HepG2 (cell line): ENCODE data around the gene PTGES3. TPM values are rescaled to one million over a fixed set of nuclear protein-coding genes. Genes with fewer than 3 reads are reported as not detected.

Source experiments
- ELF1 ChIP-seq: sonication (generic); formaldehyde crosslinking; IDR thresholded peaks from 2 replicates; pipeline ENCODE4 v1.4.0; 2020; ENCODE audit warnings: missing genetic modification reagents
- FOXP1 ChIP-seq, 2 experiments: fragments of 450-650 bp in 1 of 2; IDR thresholded peaks; 2 replicates each; pipeline ENCODE4 v1.6.1; 2017 to 2018; ENCODE audit warnings: antibody characterized with exemption in 1 of 2
- IKZF4 ChIP-seq: sonication (generic); formaldehyde crosslinking; IDR thresholded peaks from 2 replicates; pipeline ENCODE4 v1.5.1; 2020; ENCODE audit warnings: borderline replicate concordance, mild to moderate bottlenecking, low read depth, missing genetic modification reagents; ENCODE audit errors: not compliant biosample characterization
- KLF13 ChIP-seq: sonication (generic); formaldehyde crosslinking; IDR thresholded peaks from 2 replicates; pipeline ENCODE4 v1.4.0; 2020; ENCODE audit warnings: mild to moderate bottlenecking, missing genetic modification reagents
- RFX3 ChIP-seq: IDR thresholded peaks from 2 replicates; pipeline ENCODE4 v1.6.1; 2016; ENCODE audit warnings: missing biosample characterization, missing genetic modification reagents
- TEAD3 ChIP-seq: optimal IDR thresholded peaks from 2 replicates; pipeline ENCODE3; 2016; ENCODE audit warnings: borderline replicate concordance
- TMF1 ChIP-seq: sonication (generic); formaldehyde crosslinking; IDR thresholded peaks from 2 replicates; pipeline ENCODE4 v1.8.1; 2022; ENCODE audit warnings: low read depth, missing genetic modification reagents
- ZNF30 ChIP-seq: sonication (generic); formaldehyde crosslinking; IDR thresholded peaks from 2 replicates; pipeline ENCODE4 v1.5.0; 2020; ENCODE audit warnings: mild to moderate bottlenecking, missing genetic modification reagents
- polyA plus RNA-seq, 8 experiments: library from polyadenylated mRNA; depleted of rRNA in 3 of 8; stranded (reverse) in 7 of 8; unstranded in 1 of 8; fragments of >200 nt; fragmentation: Illumina TruSeq in 4 of 8; extraction: Trizol in 4 of 8; gene quantifications; 2 replicates each; pipeline versions ENCODE4 v1.2.1 to v1.2.3, GENCODE V29; 2011 to 2016; ENCODE audit warnings: low read depth in 4 of 8, missing spikeins in 1 of 8, mixed read lengths in 1 of 8; ENCODE audit not compliant: insufficient read depth in 1 of 8
- total RNA-seq, 5 experiments: library from RNA; depleted of rRNA; stranded (reverse); fragments of >200 nt; fragmentation: Illumina TruSeq; extraction: Trizol; gene quantifications; 2 replicates each; pipeline ENCODE4 v1.2.3, GENCODE V29; 2016; ENCODE audit warnings: low read depth in 1 of 5
- TF ChIP-seq, protein P1 (sequence below): sonication (generic); formaldehyde crosslinking; conservative IDR thresholded peaks from 2 replicates; pipeline ENCODE4 v1.8.0; 2022; ENCODE audit warnings: missing genetic modification reagents
- TF ChIP-seq, protein P2 (sequence below): sonication (generic); formaldehyde crosslinking; IDR thresholded peaks from 2 replicates; pipeline ENCODE4 v1.5.1; 2020; ENCODE audit warnings: missing genetic modification reagents, mild to moderate bottlenecking, borderline replicate concordance
- TF ChIP-seq, protein P3 (sequence below): sonication (generic); formaldehyde crosslinking; IDR thresholded peaks from 2 replicates; pipeline ENCODE4 v1.5.1; 2020; ENCODE audit warnings: mild to moderate bottlenecking, missing genetic modification reagents, borderline replicate concordance
- TF ChIP-seq, protein P4 (sequence below): sonication (generic); formaldehyde crosslinking; IDR thresholded peaks from 2 replicates; pipeline ENCODE4 v1.8.0; 2022; ENCODE audit warnings: missing genetic modification reagents, mild to moderate bottlenecking, borderline replicate concordance
- TF ChIP-seq, protein P5 (sequence below): sonication (generic); formaldehyde crosslinking; IDR thresholded peaks from 2 replicates; pipeline ENCODE4 v1.5.0; 2020; ENCODE audit warnings: mild to moderate bottlenecking, missing genetic modification reagents, borderline replicate concordance

Gene PTGES3
- total and polyA plus RNA-seq, 2 of the 13 experiments (the other 11 are each of a cell fraction or from before 2014, with no cell fraction given) = 54.4 to 159 TPM

DNA sequence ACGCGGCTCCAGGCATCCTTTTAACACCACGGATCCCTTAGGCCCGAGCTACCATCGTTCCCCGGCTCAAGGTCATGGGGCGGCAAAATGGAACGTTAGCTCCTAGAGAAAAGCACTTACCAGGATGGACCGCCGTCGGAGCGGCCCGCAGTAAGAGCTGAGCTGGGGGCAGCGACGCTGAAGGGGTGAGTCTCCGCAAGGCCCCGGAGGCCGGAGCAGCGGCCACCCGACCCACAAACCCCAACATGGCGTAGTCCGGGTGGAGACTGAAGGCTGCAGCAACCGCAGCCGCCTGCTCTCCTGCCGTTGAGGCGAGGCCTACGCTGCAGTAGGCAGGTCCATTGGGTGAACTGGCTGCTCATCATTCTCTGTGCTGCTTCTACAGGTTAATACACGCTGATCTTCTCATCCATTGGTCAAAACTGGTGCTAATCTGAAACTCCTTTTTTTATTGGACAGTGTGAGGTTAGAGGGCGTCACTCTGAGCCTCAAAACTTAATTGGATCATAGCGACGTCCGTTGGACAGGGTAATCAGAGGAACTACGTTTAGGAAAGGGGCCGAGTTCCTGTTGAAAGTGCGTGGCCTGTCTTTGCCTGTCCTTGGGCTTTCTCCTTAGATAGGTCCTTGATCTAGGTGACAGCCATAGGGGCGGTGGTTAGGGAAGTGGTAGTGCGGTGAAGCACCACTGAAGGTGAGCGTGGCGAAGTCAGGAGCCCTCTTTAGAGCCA lies 42.2 kb downstream of the PTGES3 start, which contains the start of gene ATP5F1B (continued):
- no peak for TF ChIP-seq KLF13 (CRISPR knock-in tag)
- TF ChIP-seq, protein P1, sequence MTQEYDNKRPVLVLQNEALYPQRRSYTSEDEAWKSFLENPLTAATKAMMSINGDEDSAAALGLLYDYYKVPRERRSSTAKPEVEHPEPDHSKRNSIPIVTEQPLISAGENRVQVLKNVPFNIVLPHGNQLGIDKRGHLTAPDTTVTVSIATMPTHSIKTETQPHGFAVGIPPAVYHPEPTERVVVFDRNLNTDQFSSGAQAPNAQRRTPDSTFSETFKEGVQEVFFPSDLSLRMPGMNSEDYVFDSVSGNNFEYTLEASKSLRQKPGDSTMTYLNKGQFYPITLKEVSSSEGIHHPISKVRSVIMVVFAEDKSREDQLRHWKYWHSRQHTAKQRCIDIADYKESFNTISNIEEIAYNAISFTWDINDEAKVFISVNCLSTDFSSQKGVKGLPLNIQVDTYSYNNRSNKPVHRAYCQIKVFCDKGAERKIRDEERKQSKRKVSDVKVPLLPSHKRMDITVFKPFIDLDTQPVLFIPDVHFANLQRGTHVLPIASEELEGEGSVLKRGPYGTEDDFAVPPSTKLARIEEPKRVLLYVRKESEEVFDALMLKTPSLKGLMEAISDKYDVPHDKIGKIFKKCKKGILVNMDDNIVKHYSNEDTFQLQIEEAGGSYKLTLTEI = no peak
- peak; percentile 55 for TF ChIP-seq ELF1
- no peak for TF ChIP-seq IKZF4 (CRISPR knock-in tag)
- TF ChIP-seq, protein P2, sequence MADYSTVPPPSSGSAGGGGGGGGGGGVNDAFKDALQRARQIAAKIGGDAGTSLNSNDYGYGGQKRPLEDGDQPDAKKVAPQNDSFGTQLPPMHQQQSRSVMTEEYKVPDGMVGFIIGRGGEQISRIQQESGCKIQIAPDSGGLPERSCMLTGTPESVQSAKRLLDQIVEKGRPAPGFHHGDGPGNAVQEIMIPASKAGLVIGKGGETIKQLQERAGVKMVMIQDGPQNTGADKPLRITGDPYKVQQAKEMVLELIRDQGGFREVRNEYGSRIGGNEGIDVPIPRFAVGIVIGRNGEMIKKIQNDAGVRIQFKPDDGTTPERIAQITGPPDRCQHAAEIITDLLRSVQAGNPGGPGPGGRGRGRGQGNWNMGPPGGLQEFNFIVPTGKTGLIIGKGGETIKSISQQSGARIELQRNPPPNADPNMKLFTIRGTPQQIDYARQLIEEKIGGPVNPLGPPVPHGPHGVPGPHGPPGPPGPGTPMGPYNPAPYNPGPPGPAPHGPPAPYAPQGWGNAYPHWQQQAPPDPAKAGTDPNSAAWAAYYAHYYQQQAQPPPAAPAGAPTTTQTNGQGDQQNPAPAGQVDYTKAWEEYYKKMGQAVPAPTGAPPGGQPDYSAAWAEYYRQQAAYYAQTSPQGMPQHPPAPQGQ (CRISPR knock-in tag) = no peak
- TF ChIP-seq, protein P3, sequence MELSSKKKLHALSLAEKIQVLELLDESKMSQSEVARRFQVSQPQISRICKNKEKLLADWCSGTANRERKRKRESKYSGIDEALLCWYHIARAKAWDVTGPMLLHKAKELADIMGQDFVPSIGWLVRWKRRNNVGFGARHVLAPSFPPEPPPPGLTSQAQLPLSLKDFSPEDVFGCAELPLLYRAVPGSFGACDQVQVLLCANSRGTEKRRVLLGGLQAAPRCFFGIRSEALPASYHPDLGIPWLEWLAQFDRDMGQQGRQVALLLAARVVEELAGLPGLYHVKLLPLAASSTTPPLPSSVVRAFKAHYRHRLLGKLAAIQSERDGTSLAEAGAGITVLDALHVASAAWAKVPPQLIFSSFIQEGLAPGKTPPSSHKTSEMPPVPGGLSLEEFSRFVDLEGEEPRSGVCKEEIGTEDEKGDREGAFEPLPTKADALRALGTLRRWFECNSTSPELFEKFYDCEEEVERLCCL (CRISPR knock-in tag) = no peak; the same call in 1 of the 2 replicates
- no peak for TF ChIP-seq FOXP1 (IDR thresholded peaks at IDR 0.05)
- TF ChIP-seq FOXP1 (CRISPR knock-in tag; IDR thresholded peaks at IDR 0.05) = no peak
- TF ChIP-seq, protein P4, sequence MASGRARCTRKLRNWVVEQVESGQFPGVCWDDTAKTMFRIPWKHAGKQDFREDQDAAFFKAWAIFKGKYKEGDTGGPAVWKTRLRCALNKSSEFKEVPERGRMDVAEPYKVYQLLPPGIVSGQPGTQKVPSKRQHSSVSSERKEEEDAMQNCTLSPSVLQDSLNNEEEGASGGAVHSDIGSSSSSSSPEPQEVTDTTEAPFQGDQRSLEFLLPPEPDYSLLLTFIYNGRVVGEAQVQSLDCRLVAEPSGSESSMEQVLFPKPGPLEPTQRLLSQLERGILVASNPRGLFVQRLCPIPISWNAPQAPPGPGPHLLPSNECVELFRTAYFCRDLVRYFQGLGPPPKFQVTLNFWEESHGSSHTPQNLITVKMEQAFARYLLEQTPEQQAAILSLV (CRISPR knock-in tag) = peak; percentile 57
- TF ChIP-seq TMF1 (CRISPR knock-in tag) = peak; percentile 88; the same call in 1 of the 2 replicates
- TF ChIP-seq TEAD3 (CRISPR knock-in tag) = peak; percentile 54
- 0 out of 2 replicates have a peak, but pooled peaks have one; percentile 65 for TF ChIP-seq ZNF30 (CRISPR knock-in tag)
- TF ChIP-seq RFX3 (CRISPR knock-in tag) = 0 out of 2 replicates have a peak, but pooled peaks have one; percentile 32
- TF ChIP-seq, protein P5, sequence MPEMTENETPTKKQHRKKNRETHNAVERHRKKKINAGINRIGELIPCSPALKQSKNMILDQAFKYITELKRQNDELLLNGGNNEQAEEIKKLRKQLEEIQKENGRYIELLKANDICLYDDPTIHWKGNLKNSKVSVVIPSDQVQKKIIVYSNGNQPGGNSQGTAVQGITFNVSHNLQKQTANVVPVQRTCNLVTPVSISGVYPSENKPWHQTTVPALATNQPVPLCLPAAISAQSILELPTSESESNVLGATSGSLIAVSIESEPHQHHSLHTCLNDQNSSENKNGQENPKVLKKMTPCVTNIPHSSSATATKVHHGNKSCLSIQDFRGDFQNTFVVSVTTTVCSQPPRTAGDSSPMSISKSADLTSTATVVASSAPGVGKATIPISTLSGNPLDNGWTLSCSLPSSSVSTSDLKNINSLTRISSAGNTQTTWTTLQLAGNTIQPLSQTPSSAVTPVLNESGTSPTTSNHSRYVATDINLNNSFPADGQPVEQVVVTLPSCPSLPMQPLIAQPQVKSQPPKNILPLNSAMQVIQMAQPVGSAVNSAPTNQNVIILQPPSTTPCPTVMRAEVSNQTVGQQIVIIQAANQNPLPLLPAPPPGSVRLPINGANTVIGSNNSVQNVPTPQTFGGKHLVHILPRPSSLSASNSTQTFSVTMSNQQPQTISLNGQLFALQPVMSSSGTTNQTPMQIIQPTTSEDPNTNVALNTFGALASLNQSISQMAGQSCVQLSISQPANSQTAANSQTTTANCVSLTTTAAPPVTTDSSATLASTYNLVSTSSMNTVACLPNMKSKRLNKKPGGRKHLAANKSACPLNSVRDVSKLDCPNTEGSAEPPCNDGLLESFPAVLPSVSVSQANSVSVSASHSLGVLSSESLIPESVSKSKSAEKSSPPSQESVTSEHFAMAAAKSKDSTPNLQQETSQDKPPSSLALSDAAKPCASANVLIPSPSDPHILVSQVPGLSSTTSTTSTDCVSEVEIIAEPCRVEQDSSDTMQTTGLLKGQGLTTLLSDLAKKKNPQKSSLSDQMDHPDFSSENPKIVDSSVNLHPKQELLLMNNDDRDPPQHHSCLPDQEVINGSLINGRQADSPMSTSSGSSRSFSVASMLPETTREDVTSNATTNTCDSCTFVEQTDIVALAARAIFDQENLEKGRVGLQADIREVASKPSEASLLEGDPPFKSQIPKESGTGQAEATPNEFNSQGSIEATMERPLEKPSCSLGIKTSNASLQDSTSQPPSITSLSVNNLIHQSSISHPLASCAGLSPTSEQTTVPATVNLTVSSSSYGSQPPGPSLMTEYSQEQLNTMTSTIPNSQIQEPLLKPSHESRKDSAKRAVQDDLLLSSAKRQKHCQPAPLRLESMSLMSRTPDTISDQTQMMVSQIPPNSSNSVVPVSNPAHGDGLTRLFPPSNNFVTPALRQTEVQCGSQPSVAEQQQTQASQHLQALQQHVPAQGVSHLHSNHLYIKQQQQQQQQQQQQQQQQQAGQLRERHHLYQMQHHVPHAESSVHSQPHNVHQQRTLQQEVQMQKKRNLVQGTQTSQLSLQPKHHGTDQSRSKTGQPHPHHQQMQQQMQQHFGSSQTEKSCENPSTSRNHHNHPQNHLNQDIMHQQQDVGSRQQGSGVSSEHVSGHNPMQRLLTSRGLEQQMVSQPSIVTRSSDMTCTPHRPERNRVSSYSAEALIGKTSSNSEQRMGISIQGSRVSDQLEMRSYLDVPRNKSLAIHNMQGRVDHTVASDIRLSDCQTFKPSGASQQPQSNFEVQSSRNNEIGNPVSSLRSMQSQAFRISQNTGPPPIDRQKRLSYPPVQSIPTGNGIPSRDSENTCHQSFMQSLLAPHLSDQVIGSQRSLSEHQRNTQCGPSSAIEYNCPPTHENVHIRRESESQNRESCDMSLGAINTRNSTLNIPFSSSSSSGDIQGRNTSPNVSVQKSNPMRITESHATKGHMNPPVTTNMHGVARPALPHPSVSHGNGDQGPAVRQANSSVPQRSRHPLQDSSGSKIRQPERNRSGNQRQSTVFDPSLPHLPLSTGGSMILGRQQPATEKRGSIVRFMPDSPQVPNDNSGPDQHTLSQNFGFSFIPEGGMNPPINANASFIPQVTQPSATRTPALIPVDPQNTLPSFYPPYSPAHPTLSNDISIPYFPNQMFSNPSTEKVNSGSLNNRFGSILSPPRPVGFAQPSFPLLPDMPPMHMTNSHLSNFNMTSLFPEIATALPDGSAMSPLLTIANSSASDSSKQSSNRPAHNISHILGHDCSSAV (CRISPR knock-in tag) = no peak
